ENCODE results near the gene CD248. TPM values are rescaled to one million over a fixed set of nuclear protein-coding genes. Genes with fewer than 3 reads are reported as not detected.

Gene CD248
- total and polyA plus RNA-seq, 2 experiments from 2014 or later, result 2.4 to 3.8 TPM

GRCh38 chr11:66363187-66363601, 46.4 kb upstream of the CD248 start:
- H3K4me2 ChIP-seq, result no peak overlapping the region
- H3K79me2 ChIP-seq (replicated peaks; ENCODE audit: insufficient read depth), result no peaks in the 10 kb centered on the region
- H3K9me2 ChIP-seq (ENCODE audit: insufficient read depth), result no peaks in the 10 kb centered on the region
- no peak overlapping the region for H2AFZ ChIP-seq
- H3K27ac ChIP-seq (ENCODE audit: low read depth), result no peak overlapping the region
- no peaks in the 10 kb centered on the region for H3K27me3 ChIP-seq (ENCODE audit: insufficient read depth)
- DNase-seq (ENCODE audit: low spot score) (no peak), ATAC-seq (no peak)
- Mint-ChIP-seq H3K27ac (no peak overlapping the region), H3K4me1 (peaks cover 11% of the 10 kb centered on the region), H3K4me3 (no peak overlapping the region), H3K27me3 (ENCODE audit: insufficient read depth, low read depth, poor library complexity) (peaks cover 29% of the 10 kb centered on the region), H3K36me3 (ENCODE audit: low read depth) (peaks cover 66% of the 10 kb centered on the region), H3K9me3 (no peaks in the 10 kb centered on the region; the same call in 2 of the 3 replicates)
- H3K4me1 ChIP-seq (ENCODE audit: insufficient read depth), result peaks cover 6% of the 10 kb centered on the region; the same call in 1 of the 2 replicates
- H3K36me3 ChIP-seq (ENCODE audit: insufficient read depth), result peaks cover 19% of the 10 kb centered on the region; the same call in 1 of the 2 replicates
- peaks cover 17% of the 10 kb centered on the region for H4K20me1 ChIP-seq (replicated peaks; ENCODE audit: insufficient read depth)
- TF ChIP-seq NANOG (IDR thresholded peaks at IDR 0.05; ENCODE audit: borderline replicate concordance) (no peak), CREB1 (CRISPR knock-in tag; IDR thresholded peaks at IDR 0.05; ENCODE audit: low read depth) (no peak), ZNF331 (CRISPR knock-in tag; IDR thresholded peaks at IDR 0.05; ENCODE audit: low read depth) (no peak), EZH2phosphoT487 (IDR thresholded peaks at IDR 0.05; ENCODE audit: unreplicated experiment) (no peak), ZNF114 (CRISPR knock-in tag; IDR thresholded peaks at IDR 0.05) (no peak), STAT1 (IDR thresholded peaks at IDR 0.05; ENCODE audit: unreplicated experiment) (no peak), POLR2AphosphoS5 (IDR thresholded peaks at IDR 0.05; ENCODE audit: low read depth) (no peak), ZNF462 (CRISPR knock-in tag; IDR thresholded peaks at IDR 0.05) (no peak)
- TF ChIP-seq, protein P1, sequence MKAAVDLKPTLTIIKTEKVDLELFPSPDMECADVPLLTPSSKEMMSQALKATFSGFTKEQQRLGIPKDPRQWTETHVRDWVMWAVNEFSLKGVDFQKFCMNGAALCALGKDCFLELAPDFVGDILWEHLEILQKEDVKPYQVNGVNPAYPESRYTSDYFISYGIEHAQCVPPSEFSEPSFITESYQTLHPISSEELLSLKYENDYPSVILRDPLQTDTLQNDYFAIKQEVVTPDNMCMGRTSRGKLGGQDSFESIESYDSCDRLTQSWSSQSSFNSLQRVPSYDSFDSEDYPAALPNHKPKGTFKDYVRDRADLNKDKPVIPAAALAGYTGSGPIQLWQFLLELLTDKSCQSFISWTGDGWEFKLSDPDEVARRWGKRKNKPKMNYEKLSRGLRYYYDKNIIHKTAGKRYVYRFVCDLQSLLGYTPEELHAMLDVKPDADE (IDR thresholded peaks at IDR 0.05), result no peak
- peaks cover 51% of the 10 kb centered on the region for H3F3A ChIP-seq (replicated peaks; ENCODE audit: low read depth)
- H3K4me3 ChIP-seq, result no peak overlapping the region
